ENCODE measurements around the gene IDI1.

IDI1 gene

GRCh38 chr10:1090696-1091095 lies 41.8 kb upstream of the IDI1 start:
- TF ChIP-seq CTCF (IDR thresholded peaks at IDR 0.05; ENCODE audit: control insufficient read depth, insufficient read depth, low read depth, low read length, missing control alignments): no peak
- DNase-seq (ENCODE audit: low read depth): no peak
- H3K4me3 ChIP-seq (ENCODE audit: control insufficient read depth, low read depth, low read length): no peak overlapping the region

- no peak for TF ChIP-seq CTCF (IDR thresholded peaks at IDR 0.05; ENCODE audit: control insufficient read depth, insufficient read depth, low read depth, low read length, missing control alignments)
- H3K4me3 ChIP-seq (ENCODE audit: control insufficient read depth, low read depth, low read length): no peak overlapping the region
- DNase-seq (ENCODE audit: low read depth): no peak
These were observed 40.2 kb upstream of the IDI1 start for GRCh38 chr10:1089017-1089689.

GRCh38 chr10:1086787-1087186 lies 37.9 kb upstream of the IDI1 start:
- no peak for DNase-seq (ENCODE audit: low read depth)
- no peak for TF ChIP-seq CTCF (IDR thresholded peaks at IDR 0.05; ENCODE audit: control insufficient read depth, insufficient read depth, low read depth, low read length, missing control alignments)
- H3K4me3 ChIP-seq (ENCODE audit: control insufficient read depth, low read depth, low read length): no peak overlapping the region

- no peak for DNase-seq (ENCODE audit: low read depth)
- TF ChIP-seq CTCF (IDR thresholded peaks at IDR 0.05; ENCODE audit: control insufficient read depth, insufficient read depth, low read depth, low read length, missing control alignments): no peak
These were observed 36.3 kb upstream of the IDI1 start for GRCh38 chr10:1085258-1085657.

GRCh38 chr10:1084011-1084950 lies 35.4 kb upstream of the IDI1 start:
- TF ChIP-seq CTCF (IDR thresholded peaks at IDR 0.05; ENCODE audit: control insufficient read depth, insufficient read depth, low read depth, low read length, missing control alignments): no peak
- DNase-seq (ENCODE audit: low read depth): no peak
- no peak overlapping the region for H3K4me3 ChIP-seq (ENCODE audit: control insufficient read depth, low read depth, low read length)

More at GRCh38 chr10:1085258-1085657, 36.3 kb upstream of the IDI1 start:
- H3K4me3 ChIP-seq (ENCODE audit: control insufficient read depth, low read depth, low read length): no peak overlapping the region

- H3K4me3 ChIP-seq (ENCODE audit: control insufficient read depth, low read depth, low read length): no peak overlapping the region
- no peak for DNase-seq (ENCODE audit: low read depth)
- no peak for TF ChIP-seq CTCF (IDR thresholded peaks at IDR 0.05; ENCODE audit: control insufficient read depth, insufficient read depth, low read depth, low read length, missing control alignments)
These were observed 34.7 kb upstream of the IDI1 start for GRCh38 chr10:1083581-1083980.

All from AG09309 (cell line).